WTC11 (cell line): ENCODE measurements around the gene UCKL1. TPM values are rescaled to one million over a fixed set of nuclear protein-coding genes. Genes with fewer than 3 reads are reported as not detected.

Experiments
- ATAC-seq: fragments of 200-7000 bp; cut with Tn5 transposase; 2 replicates; pipeline ENCODE4 v1.10.0; 2021; ENCODE audit warnings: mild to moderate bottlenecking, moderate library complexity
- CTCF ChIA-PET: fragments of 300-600 bp; sonication (Branson Sonifier 250); formaldehyde crosslinking; loops from one replicate; lab custom pipeline; 2021; ENCODE audit warnings: antibody characterized with exemption; lab: Charles Lee
- POLR2A ChIA-PET: fragments of 350-600 bp; sonication (Branson Sonifier 250); formaldehyde crosslinking; loops from one replicate; lab custom pipeline; 2021; ENCODE audit warnings: antibody characterized with exemption; lab: Charles Lee
- DNase-seq: peaks from one replicate; pipeline ENCODE4 v3.0.0; 2021; ENCODE audit warnings: low spot score
- H3K27ac Mint-ChIP-seq: 2 replicates; pipeline ENCODE4 v1.8.0; 2021; ENCODE audit warnings: mixed read lengths
- H3K27me3 Mint-ChIP-seq: 2 replicates; pipeline ENCODE4 v1.8.0; 2021; ENCODE audit warnings: low read depth, mild to moderate bottlenecking, moderate library complexity, mixed read lengths
- H3K36me3 Mint-ChIP-seq: 2 replicates; pipeline ENCODE4 v1.8.0; 2021; ENCODE audit warnings: mixed read lengths
- H3K4me1 Mint-ChIP-seq: 2 replicates; pipeline ENCODE4 v1.8.0; 2022; ENCODE audit warnings: mixed read lengths
- H3K4me3 Mint-ChIP-seq: 2 replicates; pipeline ENCODE4 v1.8.0; 2021; ENCODE audit warnings: mild to moderate bottlenecking, moderate library complexity, mixed read lengths
- H3K9me3 Mint-ChIP-seq: 2 replicates; pipeline ENCODE4 v1.8.0; 2021; ENCODE audit warnings: mixed read lengths
- AR ChIP-seq: fragments of 250-450 bp; sonication (Bioruptor Pico); IDR thresholded peaks from 2 replicates; pipeline ENCODE4 v1.9.0; 2021; ENCODE audit warnings: mild to moderate bottlenecking
- ATF1 ChIP-seq: sonication (generic); formaldehyde crosslinking; IDR thresholded peaks from 2 replicates; pipeline ENCODE4 v1.8.1; 2023; ENCODE audit warnings: mild to moderate bottlenecking, moderate library complexity, missing genetic modification reagents
- CBFB ChIP-seq: sonication (generic); formaldehyde crosslinking; IDR thresholded peaks from 2 replicates; pipeline ENCODE4 v1.8.1; 2022; ENCODE audit warnings: mild to moderate bottlenecking, low read depth, missing genetic modification reagents
- ELF4 ChIP-seq: sonication (generic); formaldehyde crosslinking; IDR thresholded peaks from 2 replicates; pipeline ENCODE4 v1.8.1; 2022; ENCODE audit warnings: low read depth, mild to moderate bottlenecking, moderate library complexity, missing genetic modification reagents
- EMX1 ChIP-seq: fragments of 250-450 bp; sonication (Bioruptor Pico); IDR thresholded peaks from 2 replicates; pipeline ENCODE4 v1.8.0; 2021; ENCODE audit warnings: mild to moderate bottlenecking
- ESRRA ChIP-seq: sonication (generic); formaldehyde crosslinking; IDR thresholded peaks from 2 replicates; pipeline ENCODE4 v1.8.1; 2022; ENCODE audit warnings: mild to moderate bottlenecking, missing genetic modification reagents, borderline replicate concordance
- GRHL2 ChIP-seq: fragments of 250-450 bp; sonication (Bioruptor Pico); IDR thresholded peaks from 2 replicates; pipeline ENCODE4 v1.8.0; 2022; ENCODE audit warnings: mild to moderate bottlenecking, moderate library complexity; ENCODE audit not compliant: insufficient replicate concordance, severe bottlenecking
- HMGA2 ChIP-seq: fragments of 250-450 bp; sonication (Bioruptor Pico); IDR thresholded peaks from 2 replicates; pipeline ENCODE4 v1.4.0; 2021; ENCODE audit warnings: mild to moderate bottlenecking, moderate library complexity
- MYBL2 ChIP-seq: sonication (generic); formaldehyde crosslinking; IDR thresholded peaks from 2 replicates; pipeline ENCODE4 v1.8.1; 2023; ENCODE audit warnings: mild to moderate bottlenecking, moderate library complexity, missing genetic modification reagents
- NFE2L1 ChIP-seq: sonication (generic); formaldehyde crosslinking; IDR thresholded peaks from 2 replicates; pipeline ENCODE4 v1.8.1; 2023; ENCODE audit warnings: missing genetic modification reagents
- OVOL2 ChIP-seq: fragments of 250-450 bp; sonication (Bioruptor Pico); IDR thresholded peaks from 2 replicates; pipeline ENCODE4 v1.9.0; 2021; ENCODE audit warnings: mild to moderate bottlenecking, borderline replicate concordance
- PREB ChIP-seq: sonication (generic); formaldehyde crosslinking; IDR thresholded peaks from 2 replicates; pipeline ENCODE4 v1.8.1; 2022; ENCODE audit warnings: mild to moderate bottlenecking, missing genetic modification reagents, moderate library complexity, borderline replicate concordance
- RELA ChIP-seq: sonication (generic); formaldehyde crosslinking; IDR thresholded peaks from 2 replicates; pipeline ENCODE4 v1.8.1; 2022; ENCODE audit warnings: missing genetic modification reagents, mild to moderate bottlenecking, borderline replicate concordance
- TEAD1 ChIP-seq: sonication (generic); formaldehyde crosslinking; IDR thresholded peaks from 2 replicates; pipeline ENCODE4 v1.8.0; 2022; ENCODE audit warnings: mild to moderate bottlenecking, missing genetic modification reagents
- TEAD4 ChIP-seq: sonication (generic); formaldehyde crosslinking; IDR thresholded peaks from 2 replicates; pipeline ENCODE4 v1.8.0; 2022; ENCODE audit warnings: mild to moderate bottlenecking, missing genetic modification reagents
- ZNF232 ChIP-seq: sonication (generic); formaldehyde crosslinking; IDR thresholded peaks from 2 replicates; pipeline ENCODE4 v1.8.0; 2022; ENCODE audit warnings: mild to moderate bottlenecking, missing genetic modification reagents
- ZNF263 ChIP-seq: sonication (generic); formaldehyde crosslinking; IDR thresholded peaks from 2 replicates; pipeline ENCODE4 v1.8.1; 2022; ENCODE audit warnings: low read depth, mild to moderate bottlenecking, moderate library complexity, missing genetic modification reagents
- total RNA-seq: library from RNA; stranded (reverse); gene quantifications from 3 replicates; pipeline ENCODE4 v1.2.3, GENCODE V29; 2021
- TF ChIP-seq, protein P1 (sequence below): sonication (generic); formaldehyde crosslinking; IDR thresholded peaks from 2 replicates; pipeline ENCODE4 v1.8.1; 2022; ENCODE audit warnings: low read depth, mild to moderate bottlenecking, moderate library complexity, missing genetic modification reagents, borderline replicate concordance
- TF ChIP-seq, protein P2 (sequence below): sonication (generic); formaldehyde crosslinking; IDR thresholded peaks from 2 replicates; pipeline ENCODE4 v1.8.1; 2023; ENCODE audit warnings: mild to moderate bottlenecking, moderate library complexity, missing genetic modification reagents
- TF ChIP-seq, protein P3 (sequence below): sonication (generic); formaldehyde crosslinking; IDR thresholded peaks from 2 replicates; pipeline ENCODE4 v1.8.0; 2022; ENCODE audit warnings: mild to moderate bottlenecking, missing genetic modification reagents

The UCKL1 gene
- total RNA-seq, 1 experiment from 2014 or later: 51.2 TPM

- TF ChIP-seq ATF1 (CRISPR knock-in tag) (no peak), OVOL2 (CRISPR knock-in tag) (no peak), HMGA2 (no peak), GRHL2 (CRISPR knock-in tag) (no peak), RELA (CRISPR knock-in tag) (no peak), ESRRA (CRISPR knock-in tag) (no peak), MYBL2 (CRISPR knock-in tag) (no peak), ZNF263 (no peak), CBFB (CRISPR knock-in tag) (no peak), AR (CRISPR knock-in tag) (no peak), TEAD1 (CRISPR knock-in tag) (no peak), NFE2L1 (CRISPR knock-in tag) (no peak)
- TF ChIP-seq, protein P1, sequence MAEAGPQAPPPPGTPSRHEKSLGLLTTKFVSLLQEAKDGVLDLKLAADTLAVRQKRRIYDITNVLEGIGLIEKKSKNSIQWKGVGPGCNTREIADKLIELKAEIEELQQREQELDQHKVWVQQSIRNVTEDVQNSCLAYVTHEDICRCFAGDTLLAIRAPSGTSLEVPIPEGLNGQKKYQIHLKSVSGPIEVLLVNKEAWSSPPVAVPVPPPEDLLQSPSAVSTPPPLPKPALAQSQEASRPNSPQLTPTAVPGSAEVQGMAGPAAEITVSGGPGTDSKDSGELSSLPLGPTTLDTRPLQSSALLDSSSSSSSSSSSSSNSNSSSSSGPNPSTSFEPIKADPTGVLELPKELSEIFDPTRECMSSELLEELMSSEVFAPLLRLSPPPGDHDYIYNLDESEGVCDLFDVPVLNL (CRISPR knock-in tag): no peak
- TF ChIP-seq, protein P2, sequence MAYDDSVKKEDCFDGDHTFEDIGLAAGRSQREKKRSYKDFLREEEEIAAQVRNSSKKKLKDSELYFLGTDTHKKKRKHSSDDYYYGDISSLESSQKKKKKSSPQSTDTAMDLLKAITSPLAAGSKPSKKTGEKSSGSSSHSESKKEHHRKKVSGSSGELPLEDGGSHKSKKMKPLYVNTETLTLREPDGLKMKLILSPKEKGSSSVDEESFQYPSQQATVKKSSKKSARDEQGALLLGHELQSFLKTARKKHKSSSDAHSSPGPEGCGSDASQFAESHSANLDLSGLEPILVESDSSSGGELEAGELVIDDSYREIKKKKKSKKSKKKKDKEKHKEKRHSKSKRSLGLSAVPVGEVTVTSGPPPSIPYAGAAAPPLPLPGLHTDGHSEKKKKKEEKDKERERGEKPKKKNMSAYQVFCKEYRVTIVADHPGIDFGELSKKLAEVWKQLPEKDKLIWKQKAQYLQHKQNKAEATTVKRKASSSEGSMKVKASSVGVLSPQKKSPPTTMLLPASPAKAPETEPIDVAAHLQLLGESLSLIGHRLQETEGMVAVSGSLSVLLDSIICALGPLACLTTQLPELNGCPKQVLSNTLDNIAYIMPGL (CRISPR knock-in tag): no peak
- TF ChIP-seq, protein P3, sequence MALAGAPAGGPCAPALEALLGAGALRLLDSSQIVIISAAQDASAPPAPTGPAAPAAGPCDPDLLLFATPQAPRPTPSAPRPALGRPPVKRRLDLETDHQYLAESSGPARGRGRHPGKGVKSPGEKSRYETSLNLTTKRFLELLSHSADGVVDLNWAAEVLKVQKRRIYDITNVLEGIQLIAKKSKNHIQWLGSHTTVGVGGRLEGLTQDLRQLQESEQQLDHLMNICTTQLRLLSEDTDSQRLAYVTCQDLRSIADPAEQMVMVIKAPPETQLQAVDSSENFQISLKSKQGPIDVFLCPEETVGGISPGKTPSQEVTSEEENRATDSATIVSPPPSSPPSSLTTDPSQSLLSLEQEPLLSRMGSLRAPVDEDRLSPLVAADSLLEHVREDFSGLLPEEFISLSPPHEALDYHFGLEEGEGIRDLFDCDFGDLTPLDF (CRISPR knock-in tag): no peak
- peak overlapping the region; percentile 87 for H3K4me3 Mint-ChIP-seq
- H3K27me3 Mint-ChIP-seq: no peaks in the 10 kb centered on the region
- no peaks in the 10 kb centered on the region for H3K9me3 Mint-ChIP-seq
- peaks cover 15% of the 10 kb centered on the region for H3K4me1 Mint-ChIP-seq
- ATAC-seq: no peak
- peaks cover 6% of the 10 kb centered on the region for H3K36me3 Mint-ChIP-seq
- H3K27ac Mint-ChIP-seq: peak overlapping the region; percentile 81
- no peak for DNase-seq
- CTCF ChIA-PET: interaction anchor here (1.2 to 4.2 kb wide), 5 partner anchors 38 to 161 kb away, joined by 3 to 20 read pairs (median 6); partner anchors contain the start of gene SAMD10
- POLR2A ChIA-PET: no interaction called here
Observed at GRCh38 chr20:63895952-63896263, 60.3 kb downstream of the UCKL1 start.

GRCh38 chr20:63895202-63895951, 60.8 kb downstream of the UCKL1 start:
- CTCF ChIA-PET: interaction anchor here (1.2 to 4.2 kb wide), 6 partner anchors 38 to 162 kb away, joined by 3 to 20 read pairs (median 6); partner anchors contain the start of gene SAMD10
- TF ChIP-seq ZNF232 (no peak), EMX1 (CRISPR knock-in tag) (no peak), PREB (no peak), ELF4 (CRISPR knock-in tag) (no peak), ATF1 (CRISPR knock-in tag) (no peak), TEAD4 (CRISPR knock-in tag) (no peak)

More at GRCh38 chr20:63895202-63895951, 60.8 kb downstream of the UCKL1 start:
- Mint-ChIP-seq H3K9me3 (no peaks in the 10 kb centered on the region), H3K27ac (peak overlapping the region; percentile 81), H3K27me3 (no peaks in the 10 kb centered on the region), H3K4me1 (peaks cover 15% of the 10 kb centered on the region), H3K4me3 (peak overlapping the region; percentile 87), H3K36me3 (peaks cover 9% of the 10 kb centered on the region)
- peak; percentile 55 for ATAC-seq
- no peak for DNase-seq
- POLR2A ChIA-PET: interaction anchor here (1.5 to 1.9 kb wide), 2 partner anchors 30 to 254 kb away, joined by 3 to 8 read pairs; partner anchors contain the start of gene TPD52L2
